Mesendoderm (in vitro differentiated cells): Measurements from ENCODE around the gene CPEB4.

Experiments used
- DNase-seq: peaks from one replicate; pipeline ENCODE4 v3.0.0; 2013
- H2AK5ac ChIP-seq: 2 replicates; pipeline ENCODE4 v1.6.1; 2013; ENCODE audit warnings: low read length, inconsistent platforms
- H2BK120ac ChIP-seq: 2 replicates; pipeline ENCODE4 v1.6.1; 2013; ENCODE audit warnings: low read depth, mild to moderate bottlenecking, low read length, moderate library complexity, mixed read lengths
- H2BK15ac ChIP-seq: replicated peaks from 2 replicates; pipeline ENCODE4 v1.6.1; 2013; ENCODE audit warnings: low read depth, mild to moderate bottlenecking, moderate library complexity
- H2BK5ac ChIP-seq: 2 replicates; pipeline ENCODE4 v1.6.1; 2013; ENCODE audit warnings: low read length, inconsistent platforms
- H3K18ac ChIP-seq: 2 replicates; pipeline ENCODE4 v1.6.1; 2013; ENCODE audit warnings: mild to moderate bottlenecking, low read length, mixed read lengths
- H3K23ac ChIP-seq: one replicate; pipeline ENCODE4 v1.6.1; 2013; ENCODE audit warnings: low read length
- H3K27ac ChIP-seq: 2 replicates; pipeline ENCODE4 v1.5.1; 2013; ENCODE audit warnings: low read depth, mild to moderate bottlenecking, inconsistent platforms, low read length, moderate library complexity
- H3K27me3 ChIP-seq: 2 replicates; pipeline ENCODE4 v1.6.1; 2013; ENCODE audit warnings: low read length, control low read depth, mild to moderate bottlenecking, inconsistent platforms; ENCODE audit not compliant: insufficient read depth, poor library complexity
- H3K36me3 ChIP-seq: 2 replicates; pipeline ENCODE4 v1.6.1; 2013; ENCODE audit warnings: low read length, inconsistent platforms; ENCODE audit not compliant: control insufficient read depth, insufficient read depth
- H3K4ac ChIP-seq: one replicate; pipeline ENCODE4 v1.6.1; 2013; ENCODE audit warnings: low read depth, mild to moderate bottlenecking, low read length, moderate library complexity
- H3K4me1 ChIP-seq: 2 replicates; pipeline ENCODE4 v1.6.1; 2013; ENCODE audit warnings: low read depth, low read length, inconsistent platforms; ENCODE audit not compliant: control insufficient read depth
- H3K4me2 ChIP-seq: 2 replicates; pipeline ENCODE4 v1.6.1; 2013; ENCODE audit warnings: low read length
- H3K4me3 ChIP-seq: 2 replicates; pipeline ENCODE4 v1.5.1; 2013; ENCODE audit warnings: mild to moderate bottlenecking, low read length
- H3K56ac ChIP-seq: one replicate; pipeline ENCODE4 v1.6.1; 2013; ENCODE audit warnings: low read length
- H3K79me1 ChIP-seq: 2 replicates; pipeline ENCODE4 v1.6.1; 2013; ENCODE audit warnings: low read length, inconsistent platforms
- H3K79me2 ChIP-seq: 2 replicates; pipeline ENCODE4 v1.6.1; 2013; ENCODE audit warnings: mild to moderate bottlenecking, low read length; ENCODE audit not compliant: control insufficient read depth, insufficient read depth
- H3K9ac ChIP-seq: 2 replicates; pipeline ENCODE4 v1.6.1; 2013; ENCODE audit warnings: low read length, inconsistent platforms
- H4K5ac ChIP-seq: one replicate; pipeline ENCODE4 v1.6.1; 2013; ENCODE audit warnings: low read length
- H4K8ac ChIP-seq: one replicate; pipeline ENCODE4 v1.6.1; 2013; ENCODE audit warnings: low read depth, mild to moderate bottlenecking, control low read depth, low read length, moderate library complexity
- WGBS: extraction: QIAGEN DNeasy Blood & Tissue Kit; methylation state at CpG from one replicate; pipeline ENCODE4 v1.1.7; 2013; ENCODE audit warnings: low lambda C conversion rate, missing lambda C conversion rate; ENCODE audit not compliant: insufficient coverage; ENCODE audit errors: extremely low coverage; 5-methylcytosine and 5-hydroxymethylcytosine counted together

Gene CPEB4

GRCh38 chr5:173869316-173869715 is 18.8 kb upstream of the CPEB4 start:
- Histone ChIP-seq H3K36me3 (no peaks in the 10 kb centered on the region), H4K8ac (no peak overlapping the region), H2AK5ac (no peak overlapping the region), H3K4me1 (no peaks in the 10 kb centered on the region), H3K4me3 (no peak overlapping the region), H2BK120ac (no peak overlapping the region), H3K79me2 (no peaks in the 10 kb centered on the region), H3K56ac (no peak overlapping the region), H3K18ac (no peak overlapping the region), H3K27me3 (no peaks in the 10 kb centered on the region), H3K23ac (no peak overlapping the region), H3K4ac (no peak overlapping the region), H3K9ac (no peak overlapping the region), H2BK15ac (no peak overlapping the region), H3K79me1 (no peaks in the 10 kb centered on the region), H3K4me2 (no peak overlapping the region), H2BK5ac (no peak overlapping the region), H4K5ac (no peak overlapping the region), H3K27ac (no peak overlapping the region)
- DNase-seq: no peak
- no CpG with 5 or more reads among the region's 4 CpGs for WGBS

GRCh38 chr5:173872957-173873305 is 15.2 kb upstream of the CPEB4 start:
- Histone ChIP-seq H3K18ac (no peak overlapping the region), H3K79me2 (no peaks in the 10 kb centered on the region), H2BK15ac (no peak overlapping the region), H2BK5ac (no peak overlapping the region), H3K27ac (no peak overlapping the region), H4K8ac (no peak overlapping the region), H3K4ac (no peak overlapping the region), H2AK5ac (no peak overlapping the region), H3K79me1 (no peaks in the 10 kb centered on the region), H3K4me1 (no peaks in the 10 kb centered on the region), H3K4me3 (no peak overlapping the region), H2BK120ac (no peak overlapping the region), H3K4me2 (no peak overlapping the region), H3K36me3 (no peaks in the 10 kb centered on the region), H3K9ac (no peak overlapping the region), H3K56ac (no peak overlapping the region), H3K23ac (no peak overlapping the region), H3K27me3 (no peaks in the 10 kb centered on the region), H4K5ac (no peak overlapping the region)
- no peak for DNase-seq
- WGBS: no CpG with 5 or more reads among the region's 9 CpGs

- no peak overlapping the region for H2BK120ac ChIP-seq
- no peak overlapping the region for H3K9ac ChIP-seq
- no peaks in the 10 kb centered on the region for H3K4me1 ChIP-seq
- no peak overlapping the region for H3K56ac ChIP-seq
- no peak overlapping the region for H4K5ac ChIP-seq
- DNase-seq: no peak
- H3K4ac ChIP-seq: no peak overlapping the region
- H3K27ac ChIP-seq: no peak overlapping the region
- H3K79me2 ChIP-seq: no peaks in the 10 kb centered on the region
- no CpG with 5 or more reads among the region's 4 CpGs for WGBS
- H2AK5ac ChIP-seq: no peak overlapping the region
- no peaks in the 10 kb centered on the region for H3K27me3 ChIP-seq
- H4K8ac ChIP-seq: no peak overlapping the region
- no peak overlapping the region for H3K18ac ChIP-seq
- H3K79me1 ChIP-seq: no peaks in the 10 kb centered on the region
- H3K4me2 ChIP-seq: no peak overlapping the region
- no peak overlapping the region for H3K4me3 ChIP-seq
- H3K36me3 ChIP-seq: no peaks in the 10 kb centered on the region
- H2BK5ac ChIP-seq: no peak overlapping the region
- no peak overlapping the region for H2BK15ac ChIP-seq
- H3K23ac ChIP-seq: no peak overlapping the region
Measured at GRCh38 chr5:173873306-173873922, 14.7 kb upstream of the CPEB4 start.

GRCh38 chr5:173875189-173875588 is 13.0 kb upstream of the CPEB4 start:
- H3K27me3 ChIP-seq: no peaks in the 10 kb centered on the region
- H2BK15ac ChIP-seq: no peak overlapping the region
- H3K9ac ChIP-seq: no peak overlapping the region
- H3K27ac ChIP-seq: no peak overlapping the region
- H4K8ac ChIP-seq: no peak overlapping the region
- no peaks in the 10 kb centered on the region for H3K79me1 ChIP-seq
- H3K4me1 ChIP-seq: no peaks in the 10 kb centered on the region
- H4K5ac ChIP-seq: no peak overlapping the region
- H3K4me2 ChIP-seq: no peak overlapping the region
- no peak overlapping the region for H3K18ac ChIP-seq
- no peak overlapping the region for H3K56ac ChIP-seq
- no peaks in the 10 kb centered on the region for H3K79me2 ChIP-seq
- WGBS: no CpG with 5 or more reads among the region's 1 CpG
- H2AK5ac ChIP-seq: no peak overlapping the region
- no peak overlapping the region for H3K23ac ChIP-seq
- H3K4me3 ChIP-seq: no peak overlapping the region
- H3K4ac ChIP-seq: no peak overlapping the region
- no peaks in the 10 kb centered on the region for H3K36me3 ChIP-seq
- H2BK120ac ChIP-seq: no peak overlapping the region
- H2BK5ac ChIP-seq: no peak overlapping the region
- no peak for DNase-seq

- DNase-seq: no peak
- H2BK15ac ChIP-seq: no peak overlapping the region
- H3K79me2 ChIP-seq: no peaks in the 10 kb centered on the region
- H4K5ac ChIP-seq: no peak overlapping the region
- no peak overlapping the region for H3K18ac ChIP-seq
- no peaks in the 10 kb centered on the region for H3K27me3 ChIP-seq
- no peak overlapping the region for H3K9ac ChIP-seq
- H3K27ac ChIP-seq: no peak overlapping the region
- H3K23ac ChIP-seq: no peak overlapping the region
- no peaks in the 10 kb centered on the region for H3K4me1 ChIP-seq
- no peaks in the 10 kb centered on the region for H3K79me1 ChIP-seq
- no peak overlapping the region for H3K56ac ChIP-seq
- H2BK120ac ChIP-seq: no peak overlapping the region
- H3K4me3 ChIP-seq: no peak overlapping the region
- H2AK5ac ChIP-seq: no peak overlapping the region
- no peak overlapping the region for H3K4me2 ChIP-seq
- no CpG with 5 or more reads among the region's 5 CpGs for WGBS
- H4K8ac ChIP-seq: no peak overlapping the region
- no peak overlapping the region for H3K4ac ChIP-seq
- no peaks in the 10 kb centered on the region for H3K36me3 ChIP-seq
- H2BK5ac ChIP-seq: no peak overlapping the region
Measured at GRCh38 chr5:173878224-173878967, 9.8 kb upstream of the CPEB4 start.
